K562 treated with DMSO at 1 percent for 24 hours (cell line): ENCODE measurements around the gene ERCC1. TPM values are rescaled to one million over a fixed set of nuclear protein-coding genes. Genes with fewer than 3 reads are reported as not detected.

Experiments
- total RNA-seq: library from RNA; unstranded; fragments of 300-600 nt; gene quantifications from 2 replicates; pipeline ENCODE4 v1.2.3, GENCODE V29; 2022; ENCODE audit warnings: low read depth; ENCODE audit not compliant: insufficient read depth

The ERCC1 gene
- 73.8 and 79.3 TPM in 2 replicates for total RNA-seq

DNA sequence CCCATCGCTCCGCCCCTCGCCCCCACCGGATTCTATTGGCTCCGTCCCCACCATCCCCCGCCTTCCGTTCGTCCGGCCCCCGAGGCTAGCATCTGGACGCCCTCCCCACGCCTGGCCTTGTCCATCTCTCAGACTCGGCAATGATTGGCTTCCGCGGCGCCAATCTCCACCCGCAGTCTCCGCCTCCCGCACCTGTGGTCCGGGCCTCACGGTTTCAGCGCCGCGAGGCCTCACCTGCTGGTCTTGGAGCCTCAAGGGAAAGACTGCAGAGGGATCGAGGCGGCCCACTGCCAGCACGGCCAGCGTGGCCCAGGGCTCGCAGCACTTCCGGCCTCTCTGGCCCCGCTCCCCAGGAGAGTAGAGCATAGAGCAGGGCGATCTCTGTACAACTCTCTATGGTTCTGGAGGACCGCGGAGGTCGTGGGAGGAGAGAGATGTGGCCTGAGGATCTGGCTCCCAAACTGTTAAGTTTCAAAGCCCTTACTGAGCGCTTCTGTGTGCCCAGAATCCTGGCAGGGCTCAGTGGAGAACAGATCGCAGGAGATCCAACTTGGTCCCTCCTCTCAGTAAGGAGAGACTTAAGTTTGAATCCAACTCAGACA is at the start of gene ERCC1:
ERCC1 (minus strand) TSS at position 329 of the 602 bp plus-strand sequence. CDS start 543 bp downstream, outside the sequence.

DNA sequence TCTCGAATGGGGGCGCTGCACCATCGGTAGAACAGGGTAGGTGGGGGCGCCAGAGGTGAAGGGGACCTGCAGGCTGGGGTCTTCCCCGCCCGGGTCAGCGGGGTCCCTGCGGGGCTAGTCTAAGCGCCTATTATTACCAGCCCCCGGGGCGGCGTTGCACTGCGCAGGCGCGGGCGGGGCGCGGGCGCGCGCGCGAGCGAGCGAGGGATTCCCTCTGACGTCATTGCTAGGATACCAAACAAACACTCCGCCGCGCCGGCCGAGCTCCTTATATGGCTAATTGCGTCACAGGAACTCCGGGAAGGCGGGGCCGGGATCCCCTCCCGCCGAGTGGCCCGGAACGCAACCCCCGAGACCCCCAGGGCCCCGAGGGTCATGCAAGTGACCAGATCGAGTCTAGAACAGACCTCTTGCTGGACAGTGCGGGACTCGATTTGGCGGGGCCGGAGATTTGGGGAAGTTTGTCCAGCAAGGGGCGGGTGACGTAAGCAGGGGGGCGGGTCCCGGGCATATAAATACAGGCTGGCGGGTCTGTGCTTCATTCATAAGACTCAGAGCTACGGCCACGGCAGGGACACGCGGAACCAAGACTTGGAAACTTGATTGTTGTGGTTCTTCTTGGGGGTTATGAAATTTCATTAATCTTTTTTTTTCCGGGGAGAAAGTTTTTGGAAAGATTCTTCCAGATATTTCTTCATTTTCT is 43.9 kb upstream of the ERCC1 start, which contains the start of gene FOSB:
FOSB (plus strand) TSS at position 541 of the 703 bp plus-strand sequence. CDS start 591 bp downstream, outside the sequence.

DNA sequence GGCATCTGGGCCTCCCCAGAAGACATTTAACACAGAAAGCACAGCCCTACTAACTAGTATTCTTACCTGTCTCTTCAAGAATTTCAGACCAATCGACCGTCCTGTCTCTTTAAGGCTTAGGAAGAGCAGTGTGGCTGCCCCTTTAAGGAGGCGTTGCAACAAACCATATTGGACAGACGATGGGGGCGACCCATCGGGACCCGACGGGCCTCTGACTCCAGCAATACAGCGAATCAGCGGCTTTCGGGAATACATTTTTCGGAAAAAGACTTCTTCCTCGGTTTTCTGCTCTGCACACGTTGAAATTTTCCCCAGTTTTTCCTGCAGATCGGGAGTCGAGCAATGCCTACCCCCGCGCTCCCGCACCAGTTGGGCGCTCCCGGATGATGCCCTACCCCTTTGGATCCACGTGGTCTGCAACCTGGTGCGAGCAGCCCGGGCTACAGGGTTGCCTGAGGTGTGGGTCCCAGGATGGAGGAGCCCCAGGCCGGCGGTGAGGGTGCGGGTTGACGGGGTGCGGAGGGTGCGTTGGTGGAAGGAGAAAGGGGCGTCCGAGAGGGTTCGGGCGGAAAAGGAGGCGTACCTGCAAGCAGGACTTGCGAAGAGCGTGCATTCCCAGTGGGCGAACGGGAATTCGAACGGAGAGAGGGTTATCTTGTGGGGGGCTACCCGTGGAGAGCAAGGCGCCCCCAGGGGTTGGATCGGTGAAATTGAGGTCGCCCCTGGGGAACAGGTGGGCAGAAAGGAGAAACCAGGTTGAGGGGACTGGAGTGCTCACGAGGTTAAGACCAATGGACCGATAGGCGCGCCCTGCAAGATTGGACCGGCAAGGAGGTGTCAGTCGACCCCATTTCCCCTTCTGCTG is 17.3 kb downstream of the ERCC1 start, which contains the start of gene POLR1G:
POLR1G (plus strand) TSS at position 419 of the 865 bp plus-strand sequence; CDS start at position 472, 53 bp downstream.

DNA sequence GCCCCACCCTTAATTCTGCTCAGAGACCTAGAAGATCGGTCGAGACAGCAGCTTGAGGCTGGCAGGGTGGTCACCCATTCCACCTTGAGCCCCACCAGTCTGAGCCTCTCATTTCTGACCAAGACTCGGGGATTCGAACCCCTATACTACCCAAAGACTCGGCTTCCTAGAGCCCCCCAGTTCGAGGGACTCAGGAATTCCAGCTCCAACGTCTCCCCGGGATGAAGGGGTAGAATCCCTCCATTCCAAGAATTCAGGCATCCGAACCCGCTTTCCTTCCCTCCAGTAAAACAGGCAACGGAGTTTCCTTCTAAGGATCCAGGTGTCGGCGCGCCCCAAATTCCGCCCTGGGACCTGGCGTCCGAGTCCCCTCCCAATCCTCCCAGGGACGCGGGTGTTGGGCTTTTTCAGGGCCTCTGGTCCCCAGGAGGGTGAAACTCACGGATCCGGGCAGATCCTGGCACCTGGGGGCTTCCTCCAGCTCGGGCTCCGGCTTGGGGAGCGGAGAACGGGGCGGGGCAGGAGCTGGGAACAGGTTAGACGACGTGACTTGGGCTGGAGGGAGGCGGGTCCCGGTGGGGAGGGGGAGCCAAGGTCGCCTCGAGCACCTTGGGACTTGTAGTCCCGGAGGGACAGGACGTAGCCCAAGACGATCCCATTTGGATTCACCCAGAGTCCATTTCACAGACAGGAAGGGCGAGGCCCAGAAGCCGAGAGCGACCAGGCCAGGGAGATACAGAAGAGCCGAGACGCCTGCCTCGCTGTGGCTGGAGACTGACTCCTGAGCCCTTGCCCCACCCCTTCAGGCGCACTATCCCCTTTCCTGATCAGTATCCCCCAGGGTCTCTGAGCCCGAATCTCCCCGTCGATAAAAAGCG is 18.9 kb downstream of the ERCC1 start, which contains the start of gene PPP1R13L:
PPP1R13L (minus strand) TSS at position 513 of the 878 bp plus-strand sequence. CDS start 6,751 bp downstream, outside the sequence.

DNA sequence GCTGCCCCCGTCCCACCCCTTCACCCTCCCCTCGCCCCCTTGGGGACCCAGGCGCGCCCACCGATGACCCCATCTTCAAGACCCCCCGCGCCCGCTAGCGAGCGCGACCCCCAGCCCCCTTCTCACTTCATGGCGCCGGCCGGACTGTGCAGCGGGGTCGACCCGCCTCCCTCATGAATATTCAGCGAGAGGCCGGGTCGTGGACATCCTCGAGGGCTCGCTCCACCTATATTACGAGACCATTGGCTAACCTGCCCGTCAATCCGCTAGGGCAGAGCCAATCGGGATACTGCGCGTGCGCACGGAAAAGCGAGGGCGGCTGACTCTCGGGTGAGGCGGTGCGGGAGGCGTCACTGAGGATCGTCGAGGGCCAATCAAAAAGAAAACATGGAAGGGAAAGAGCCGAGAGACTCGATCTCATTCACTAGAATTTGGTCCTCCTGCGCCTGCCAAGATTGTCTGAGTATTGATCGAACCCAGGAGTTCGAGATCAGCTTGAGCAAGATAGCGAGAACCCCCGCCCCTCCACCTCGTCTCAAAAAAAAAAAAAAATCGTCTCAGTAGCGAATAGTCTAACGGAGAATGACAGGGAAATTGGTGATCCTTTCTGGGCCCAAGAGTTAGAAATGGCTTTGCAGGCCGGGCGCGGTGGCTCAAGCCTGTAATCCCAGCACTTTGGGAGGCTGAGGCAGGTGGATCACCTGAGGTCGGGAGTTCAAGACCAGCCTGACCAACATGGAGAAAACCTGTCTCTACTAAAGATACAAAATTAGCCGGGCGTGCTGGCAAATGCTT is 53.1 kb downstream of the ERCC1 start, which contains the start of gene ERCC2:
ERCC2 (minus strand) TSS at position 164 of the 795 bp plus-strand sequence; CDS start at position 131, 33 bp downstream.

Other genes with a start within 250 kb of the ERCC1 start
- gene TRAPPC6A, start 245.7 kb downstream of the ERCC1 start, total RNA-seq, result 106 and 116 TPM in 2 replicates
- 30.7 and 40.1 TPM in 2 replicates for gene BLOC1S3, start 245.1 kb downstream of the ERCC1 start, total RNA-seq
- 25.2 and 29.4 TPM in 2 replicates for gene EXOC3L2, start 178.5 kb downstream of the ERCC1 start, total RNA-seq
- 31.3 and 33.5 TPM in 2 replicates for gene MARK4, start 172.6 kb downstream of the ERCC1 start, total RNA-seq
- gene CKM, start 101.0 kb downstream of the ERCC1 start, total RNA-seq, result 0.16 and 0.41 TPM in 2 replicates
- 7.7 and 9.3 TPM in 2 replicates for gene KLC3, start 83.2 kb downstream of the ERCC1 start, total RNA-seq
- gene ERCC2, start 53.3 kb downstream of the ERCC1 start, total RNA-seq, result 50.8 and 56.5 TPM in 2 replicates
- 26.1 and 29.9 TPM in 2 replicates for gene PPP1R13L, start 18.8 kb downstream of the ERCC1 start, total RNA-seq
- 3.0 and 4.9 TPM in 2 replicates for gene POLR1G, start 17.3 kb downstream of the ERCC1 start, total RNA-seq
- gene FOSB, start 44.1 kb upstream of the ERCC1 start, total RNA-seq, result 1.3 and 1.4 TPM in 2 replicates
- 99.4 and 105 TPM in 2 replicates for gene RTN2, start 73.1 kb upstream of the ERCC1 start, total RNA-seq
- gene PPM1N, start 74.5 kb upstream of the ERCC1 start, total RNA-seq, result 12.0 and 14.6 TPM in 2 replicates
- gene VASP, start 83.6 kb upstream of the ERCC1 start, total RNA-seq, result 152 and 158 TPM in 2 replicates
- gene OPA3, start 160.9 kb upstream of the ERCC1 start, total RNA-seq, result 13.6 and 13.7 TPM in 2 replicates
- 0.08 TPM in 1 of 2 replicates, not detected in the other for gene GPR4, start 178.3 kb upstream of the ERCC1 start, total RNA-seq
- gene EML2, start 215.5 kb upstream of the ERCC1 start, total RNA-seq, result 68.5 and 79.4 TPM in 2 replicates
- gene GIPR, start 244.3 kb upstream of the ERCC1 start, total RNA-seq, result 13.7 and 13.8 TPM in 2 replicates